ENCODE results near the gene HSPA2. TPM values are rescaled to one million over a fixed set of nuclear protein-coding genes. Genes with fewer than 3 reads are reported as not detected.

Gene HSPA2
- 2.3 and 7.2 TPM in 2 replicates for total RNA-seq

GRCh38 chr14:64540208-64541202 is at the start of gene HSPA2:
Gene HSPA2, plus strand, starts transcription at chr14:64540741. Its CDS starts 109 bp downstream, at chr14:64540850.

GRCh38 chr14:64503434-64504309 is 36.9 kb upstream of the HSPA2 start, which contains the start of gene ZBTB25:
Gene ZBTB25, minus strand, starts transcription at chr14:64503838. Its CDS starts 13,305 bp downstream, at chr14:64490533.

GRCh38 chr14:64504310-64504896 is 36.1 kb upstream of the HSPA2 start, which contains the start of gene ZBTB1:
Gene ZBTB1, plus strand, starts transcription at chr14:64504770. Its CDS starts 16,735 bp downstream, at chr14:64521505.

GRCh38 chr14:64549791-64550620 is 9.5 kb downstream of the HSPA2 start, which contains the start of gene PPP1R36:
Gene PPP1R36, plus strand, starts transcription at chr14:64549961. Its CDS starts 37 bp downstream, at chr14:64549998.

Other genes starting within 250 kb of the HSPA2 start
- gene ESR2, start 246.4 kb upstream of the HSPA2 start, total RNA-seq, result under 0.01 and 0.11 TPM in 2 replicates
- 27.8 and 35.8 TPM in 2 replicates for gene MTHFD1, start 152.4 kb upstream of the HSPA2 start, total RNA-seq
- gene AKAP5, start 75.2 kb upstream of the HSPA2 start, total RNA-seq, result 0.09 and 0.11 TPM in 2 replicates
- 3.3 and 4.2 TPM in 2 replicates for gene ZBTB25, start 36.9 kb upstream of the HSPA2 start, total RNA-seq
- 45.7 and 60.2 TPM in 2 replicates for gene ZBTB1, start 36.0 kb upstream of the HSPA2 start, total RNA-seq
- gene PPP1R36, start 9.2 kb downstream of the HSPA2 start, total RNA-seq, result 0.54 and 0.60 TPM in 2 replicates
- 6.1 and 11.0 TPM in 2 replicates for gene PLEKHG3, start 163.7 kb downstream of the HSPA2 start, total RNA-seq